Measurements from ENCODE around the gene ADGRB3. TPM values are rescaled to one million over a fixed set of nuclear protein-coding genes. Genes with fewer than 3 reads are reported as not detected.
"Not testable (repeated sequence)": the region's sequence is repeated elsewhere in the genome, so short reads cannot be mapped to it uniquely, and the experiment has no call there.

The ADGRB3 gene
- total and polyA plus RNA-seq, 2 donors (not counting 3 experiments of a cell fraction or from before 2014, with no cell fraction given), result not detected

DNA sequence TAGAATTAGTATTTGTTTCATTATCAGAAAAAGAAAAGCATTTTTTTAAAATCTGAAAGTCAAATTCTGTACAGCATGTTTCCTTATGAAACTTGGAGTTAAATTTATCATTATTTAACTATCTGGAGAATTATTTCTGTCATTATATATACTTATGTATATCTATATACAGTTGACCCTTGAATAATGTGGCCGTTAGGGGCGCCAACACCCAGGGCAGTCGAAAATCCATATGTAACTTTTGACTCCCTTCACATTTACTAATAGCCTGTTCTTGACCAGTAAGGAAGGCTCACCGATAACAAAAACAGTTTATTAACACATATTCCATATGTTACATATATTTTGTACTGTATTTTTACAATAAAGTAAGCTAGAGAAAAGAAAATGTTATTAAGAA lies 341.2 kb downstream of the ADGRB3 start:
- intact Hi-C loops (cut with micrococcal nuclease) (no loop called here), dilution Hi-C loops (cut with MboI; ENCODE audit: extremely low pct_ligation_motif_present, low sequenced_read_pairs) (no loop called here)
- DNase-seq (ENCODE audit: low read depth, low spot score), result no peak
- Histone ChIP-seq H3K27me3 (ENCODE audit: control insufficient read depth in 2 of 2, insufficient read depth in 2 of 2, low read length in 2 of 2) (no peaks in the 10 kb centered on the region), H4K20me1 (replicated peaks; ENCODE audit: control insufficient read depth, extremely low read depth, insufficient read depth, low read length) (no peaks in the 10 kb centered on the region), H3K79me2 (ENCODE audit: control insufficient read depth, insufficient read depth, low read length) (no peaks in the 10 kb centered on the region), H3K9ac (replicated peaks; ENCODE audit: extremely low read depth, insufficient read depth, low read length) (no peak overlapping the region), H3K9me3 (replicated peaks; ENCODE audit: control insufficient read depth, insufficient read depth, low read length) (no peaks in the 10 kb centered on the region), H2AFZ (ENCODE audit: low read depth, low read length) (no peak overlapping the region), H3K4me3 (replicated peaks in 1 of 3; ENCODE audit: insufficient read depth in 1 of 3, low read depth in 1 of 3, low read length in 3 of 3) (no peak overlapping the region), H3K4me1 (ENCODE audit: control insufficient read depth, extremely low read depth, insufficient read depth, low read length) (no peaks in the 10 kb centered on the region), H3K9me1 (replicated peaks; ENCODE audit: control insufficient read depth, extremely low read depth, insufficient read depth, low read length) (no peaks in the 10 kb centered on the region), H3K36me3 (ENCODE audit: control insufficient read depth in 2 of 2, extremely low read depth in 1 of 2, insufficient read depth in 2 of 2, low read length in 2 of 2) (no peaks in the 10 kb centered on the region), H3K27ac (ENCODE audit: insufficient read depth, low read depth, low read length) (no peak overlapping the region), H3K4me2 (ENCODE audit: insufficient read depth, low read length) (no peak overlapping the region)
- FAIRE-seq, result no peak
- TF ChIP-seq FOS (IDR thresholded peaks at IDR 0.05; ENCODE audit: borderline replicate concordance, insufficient read depth, low read length), result no peak
- TF ChIP-seq GATA2 (IDR thresholded peaks at IDR 0.05; ENCODE audit: insufficient read depth, insufficient read length, low read depth, low read length), result no peak
- no peak for TF ChIP-seq POLR2AphosphoS5 (IDR thresholded peaks at IDR 0.05; ENCODE audit: insufficient read depth, low read depth, low read length)
- BruUV-seq (replicated peaks), result no TSS peak
- ChIA-PET CTCF (interaction anchor here (1.2 to 1.7 kb wide), 2 partner anchors 129 to 743 kb away, joined by 4 to 6 read pairs; no protein-coding TSS in a partner anchor), POLR2A (no interaction called here)

DNA sequence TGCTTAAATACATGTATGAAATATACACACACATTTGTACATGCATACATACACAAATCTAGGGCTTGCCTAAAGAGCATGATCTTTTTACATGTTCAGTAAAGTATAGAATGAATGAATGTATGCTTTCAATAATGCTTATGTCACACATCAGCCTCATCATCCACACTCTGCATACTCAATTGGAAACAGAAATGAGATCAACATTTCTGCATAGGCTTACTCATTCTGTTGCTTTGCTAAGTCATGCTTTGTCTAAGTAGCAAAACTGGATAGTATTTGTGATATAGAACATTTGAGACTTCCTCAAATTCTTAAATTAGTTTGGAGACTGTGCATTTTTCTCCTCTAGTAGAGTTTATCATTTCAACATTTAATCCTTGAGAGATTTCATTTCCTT lies 343.3 kb downstream of the ADGRB3 start:
- ChIA-PET CTCF (no interaction called here), POLR2A (no interaction called here)
- Histone ChIP-seq H3K79me2 (ENCODE audit: control insufficient read depth, insufficient read depth, low read length) (no peaks in the 10 kb centered on the region), H3K36me3 (ENCODE audit: control insufficient read depth in 2 of 2, extremely low read depth in 1 of 2, insufficient read depth in 2 of 2, low read length in 2 of 2) (no peaks in the 10 kb centered on the region), H3K27me3 (ENCODE audit: control insufficient read depth in 2 of 2, insufficient read depth in 2 of 2, low read length in 2 of 2) (no peaks in the 10 kb centered on the region), H4K20me1 (replicated peaks; ENCODE audit: control insufficient read depth, extremely low read depth, insufficient read depth, low read length) (no peaks in the 10 kb centered on the region), H3K27ac (ENCODE audit: insufficient read depth, low read depth, low read length) (no peak overlapping the region), H3K4me1 (ENCODE audit: control insufficient read depth, extremely low read depth, insufficient read depth, low read length) (no peaks in the 10 kb centered on the region), H3K9me1 (replicated peaks; ENCODE audit: control insufficient read depth, extremely low read depth, insufficient read depth, low read length) (no peaks in the 10 kb centered on the region), H2AFZ (ENCODE audit: low read depth, low read length) (no peak overlapping the region), H3K4me2 (ENCODE audit: insufficient read depth, low read length) (no peak overlapping the region), H3K9me3 (replicated peaks; ENCODE audit: control insufficient read depth, insufficient read depth, low read length) (no peaks in the 10 kb centered on the region), H3K4me3 (replicated peaks in 1 of 3; ENCODE audit: insufficient read depth in 1 of 3, low read depth in 1 of 3, low read length in 3 of 3) (no peak overlapping the region), H3K9ac (replicated peaks; ENCODE audit: extremely low read depth, insufficient read depth, low read length) (no peak overlapping the region)
- TF ChIP-seq FOS (IDR thresholded peaks at IDR 0.05; ENCODE audit: borderline replicate concordance, insufficient read depth, low read length), result no peak
- TF ChIP-seq, protein P1, sequence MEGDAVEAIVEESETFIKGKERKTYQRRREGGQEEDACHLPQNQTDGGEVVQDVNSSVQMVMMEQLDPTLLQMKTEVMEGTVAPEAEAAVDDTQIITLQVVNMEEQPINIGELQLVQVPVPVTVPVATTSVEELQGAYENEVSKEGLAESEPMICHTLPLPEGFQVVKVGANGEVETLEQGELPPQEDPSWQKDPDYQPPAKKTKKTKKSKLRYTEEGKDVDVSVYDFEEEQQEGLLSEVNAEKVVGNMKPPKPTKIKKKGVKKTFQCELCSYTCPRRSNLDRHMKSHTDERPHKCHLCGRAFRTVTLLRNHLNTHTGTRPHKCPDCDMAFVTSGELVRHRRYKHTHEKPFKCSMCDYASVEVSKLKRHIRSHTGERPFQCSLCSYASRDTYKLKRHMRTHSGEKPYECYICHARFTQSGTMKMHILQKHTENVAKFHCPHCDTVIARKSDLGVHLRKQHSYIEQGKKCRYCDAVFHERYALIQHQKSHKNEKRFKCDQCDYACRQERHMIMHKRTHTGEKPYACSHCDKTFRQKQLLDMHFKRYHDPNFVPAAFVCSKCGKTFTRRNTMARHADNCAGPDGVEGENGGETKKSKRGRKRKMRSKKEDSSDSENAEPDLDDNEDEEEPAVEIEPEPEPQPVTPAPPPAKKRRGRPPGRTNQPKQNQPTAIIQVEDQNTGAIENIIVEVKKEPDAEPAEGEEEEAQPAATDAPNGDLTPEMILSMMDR (IDR thresholded peaks at IDR 0.05; ENCODE audit: extremely low read depth in 1 of 2, insufficient read depth in 1 of 2, low read depth in 1 of 2, low read length in 2 of 2), result no peak
- TF ChIP-seq POLR2A (IDR thresholded peaks at IDR 0.05; ENCODE audit: low read depth, low read length), result no peak
- no peak for TF ChIP-seq GATA2 (IDR thresholded peaks at IDR 0.05; ENCODE audit: insufficient read depth, insufficient read length, low read depth, low read length)
- no peak for TF ChIP-seq JUN (IDR thresholded peaks at IDR 0.05; ENCODE audit: borderline replicate concordance, insufficient read depth, insufficient read length, low read depth)
- TF ChIP-seq, protein P2, sequence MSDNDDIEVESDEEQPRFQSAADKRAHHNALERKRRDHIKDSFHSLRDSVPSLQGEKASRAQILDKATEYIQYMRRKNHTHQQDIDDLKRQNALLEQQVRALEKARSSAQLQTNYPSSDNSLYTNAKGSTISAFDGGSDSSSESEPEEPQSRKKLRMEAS (IDR thresholded peaks at IDR 0.05; ENCODE audit: insufficient read depth, insufficient read length), result no peak
- no TSS peak for BruUV-seq (replicated peaks)
- no peak for FAIRE-seq
- dilution Hi-C loops (cut with MboI; ENCODE audit: extremely low pct_ligation_motif_present, low sequenced_read_pairs), result no loop called here
- no peak for DNase-seq (ENCODE audit: low read depth, low spot score)
- intact Hi-C loops (cut with micrococcal nuclease), result no loop called here

DNA sequence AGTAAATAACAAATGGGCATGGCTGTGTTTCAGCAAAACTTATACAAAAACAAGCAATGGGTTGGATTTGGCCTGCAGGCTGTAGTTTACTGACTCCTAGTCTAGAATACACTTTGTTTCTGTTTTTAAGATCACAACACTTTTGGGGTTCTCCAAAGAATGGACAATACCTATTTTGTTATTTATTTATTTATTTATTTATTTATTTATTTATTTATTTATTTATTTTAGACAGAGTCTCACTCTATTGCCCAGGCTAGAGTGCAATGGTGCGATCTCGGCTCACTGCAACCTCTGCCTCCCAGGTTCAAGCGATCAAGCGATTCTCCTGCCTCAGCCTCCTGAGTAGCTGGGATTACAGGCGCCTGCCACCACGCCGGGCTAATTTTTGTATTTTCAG lies 346.6 kb downstream of the ADGRB3 start:
- FAIRE-seq; dilution Hi-C loops (cut with MboI; ENCODE audit: extremely low pct_ligation_motif_present, low sequenced_read_pairs); H3K27ac ChIP-seq (ENCODE audit: insufficient read depth, low read depth, low read length); H3K4me1 ChIP-seq (ENCODE audit: control insufficient read depth, extremely low read depth, insufficient read depth, low read length); DNase-seq (ENCODE audit: low read depth, low spot score); H4K20me1 ChIP-seq (replicated peaks; ENCODE audit: control insufficient read depth, extremely low read depth, insufficient read depth, low read length); CTCF ChIA-PET; BruUV-seq (replicated peaks); H3K4me2 ChIP-seq (ENCODE audit: insufficient read depth, low read length); H3K9me3 ChIP-seq (replicated peaks; ENCODE audit: control insufficient read depth, insufficient read depth, low read length); POLR2A ChIA-PET; H3K27me3 ChIP-seq (ENCODE audit: control insufficient read depth in 2 of 2, insufficient read depth in 2 of 2, low read length in 2 of 2); intact Hi-C loops (cut with micrococcal nuclease); H3K79me2 ChIP-seq (ENCODE audit: control insufficient read depth, insufficient read depth, low read length); H3K9me1 ChIP-seq (replicated peaks; ENCODE audit: control insufficient read depth, extremely low read depth, insufficient read depth, low read length); H2AFZ ChIP-seq (ENCODE audit: low read depth, low read length); H3K36me3 ChIP-seq (ENCODE audit: control insufficient read depth in 2 of 2, extremely low read depth in 1 of 2, insufficient read depth in 2 of 2, low read length in 2 of 2); H3K4me3 ChIP-seq (replicated peaks in 1 of 3; ENCODE audit: insufficient read depth in 1 of 3, low read depth in 1 of 3, low read length in 3 of 3); H3K9ac ChIP-seq (replicated peaks; ENCODE audit: extremely low read depth, insufficient read depth, low read length): not testable (repeated sequence)
